GM19238 (cell line): Measurements from ENCODE around the gene PELI2.
A peak's percentile ranks its signal among the peaks of the same experiment; 100 is the strongest.

Source experiments
- DNase-seq: peaks from one replicate; pipeline ENCODE4 v3.0.0; 2011; ENCODE audit warnings: low spot score; ENCODE audit not compliant: insufficient read length

The PELI2 gene

GRCh38 chr14:56172571-56172971 is 54.4 kb downstream of the PELI2 start:
- DNase-seq, result no peak

GRCh38 chr14:56173365-56173922 is 55.2 kb downstream of the PELI2 start:
- DNase-seq, result no peak

GRCh38 chr14:56175773-56176172 is 57.6 kb downstream of the PELI2 start:
- no peak for DNase-seq

- DNase-seq, result no peak
Observed at GRCh38 chr14:56176530-56176929, 58.3 kb downstream of the PELI2 start.

- DNase-seq, result no peak
Observed at GRCh38 chr14:56177036-56177435, 58.8 kb downstream of the PELI2 start.

GRCh38 chr14:56180754-56181542 is 62.7 kb downstream of the PELI2 start:
- no peak for DNase-seq

- DNase-seq, result no peak
Observed at GRCh38 chr14:56181681-56182085, 63.5 kb downstream of the PELI2 start.

GRCh38 chr14:56182410-56182809 is 64.2 kb downstream of the PELI2 start:
- DNase-seq, result no peak

GRCh38 chr14:56183631-56184157 is 65.5 kb downstream of the PELI2 start:
- no peak for DNase-seq

GRCh38 chr14:56185992-56186391 is 67.8 kb downstream of the PELI2 start:
- DNase-seq, result no peak

GRCh38 chr14:56187736-56188135 is 69.5 kb downstream of the PELI2 start:
- DNase-seq, result no peak

GRCh38 chr14:56189307-56189706 is 71.1 kb downstream of the PELI2 start:
- DNase-seq, result no peak

- no peak for DNase-seq
Observed at GRCh38 chr14:56193347-56193746, 75.1 kb downstream of the PELI2 start.

- DNase-seq, result no peak
Observed at GRCh38 chr14:56194042-56194441, 75.8 kb downstream of the PELI2 start.

GRCh38 chr14:56195223-56195622 is 77.0 kb downstream of the PELI2 start:
- no peak for DNase-seq

GRCh38 chr14:56195704-56196103 is 77.5 kb downstream of the PELI2 start:
- DNase-seq, result peak; percentile 27

- no peak for DNase-seq
Observed at GRCh38 chr14:56196274-56196673, 78.1 kb downstream of the PELI2 start.

GRCh38 chr14:56197150-56197549 is 78.9 kb downstream of the PELI2 start:
- DNase-seq, result no peak

- DNase-seq, result no peak
Observed at GRCh38 chr14:56198438-56198837, 80.2 kb downstream of the PELI2 start.

- DNase-seq, result no peak
Observed at GRCh38 chr14:56199095-56199981, 81.1 kb downstream of the PELI2 start.

- no peak for DNase-seq
Observed at GRCh38 chr14:56199982-56200577, 81.9 kb downstream of the PELI2 start.
